ENCODE results near the gene RGS18. TPM values are rescaled to one million over a fixed set of nuclear protein-coding genes. Genes with fewer than 3 reads are reported as not detected.
"Not testable (repeated sequence)": the region's sequence is repeated elsewhere in the genome, so short reads cannot be mapped to it uniquely, and the experiment has no call there.

Gene RGS18
- total RNA-seq, 2 donors from 2014 or later = 1.2 to 1.9 TPM

DNA sequence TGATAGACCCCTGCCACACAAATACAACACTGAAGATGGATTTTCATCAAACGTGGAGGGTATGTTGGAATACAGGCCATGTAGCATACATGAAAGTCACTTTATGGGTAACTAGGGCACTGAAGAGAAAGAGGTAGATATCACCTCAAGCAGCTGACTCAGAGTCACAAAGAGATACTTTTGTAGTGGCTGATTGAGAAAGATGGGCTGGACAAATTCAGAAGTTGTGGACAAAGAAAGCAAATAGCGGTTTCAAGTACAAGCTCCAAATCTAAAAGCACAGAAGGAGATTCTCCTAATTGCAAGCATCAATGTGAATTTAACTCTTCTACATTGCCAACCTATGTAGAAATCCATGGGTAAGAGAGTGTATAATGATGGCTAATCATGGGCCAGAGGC lies 35.0 kb upstream of the RGS18 start:
- H3K36me3 ChIP-seq = no peaks in the 10 kb centered on the region
- H3K27me3 ChIP-seq = no peaks in the 10 kb centered on the region
- no peaks in the 10 kb centered on the region for H3K4me1 ChIP-seq
- no peak overlapping the region for H3K27ac ChIP-seq
- TF ChIP-seq, protein P1, sequence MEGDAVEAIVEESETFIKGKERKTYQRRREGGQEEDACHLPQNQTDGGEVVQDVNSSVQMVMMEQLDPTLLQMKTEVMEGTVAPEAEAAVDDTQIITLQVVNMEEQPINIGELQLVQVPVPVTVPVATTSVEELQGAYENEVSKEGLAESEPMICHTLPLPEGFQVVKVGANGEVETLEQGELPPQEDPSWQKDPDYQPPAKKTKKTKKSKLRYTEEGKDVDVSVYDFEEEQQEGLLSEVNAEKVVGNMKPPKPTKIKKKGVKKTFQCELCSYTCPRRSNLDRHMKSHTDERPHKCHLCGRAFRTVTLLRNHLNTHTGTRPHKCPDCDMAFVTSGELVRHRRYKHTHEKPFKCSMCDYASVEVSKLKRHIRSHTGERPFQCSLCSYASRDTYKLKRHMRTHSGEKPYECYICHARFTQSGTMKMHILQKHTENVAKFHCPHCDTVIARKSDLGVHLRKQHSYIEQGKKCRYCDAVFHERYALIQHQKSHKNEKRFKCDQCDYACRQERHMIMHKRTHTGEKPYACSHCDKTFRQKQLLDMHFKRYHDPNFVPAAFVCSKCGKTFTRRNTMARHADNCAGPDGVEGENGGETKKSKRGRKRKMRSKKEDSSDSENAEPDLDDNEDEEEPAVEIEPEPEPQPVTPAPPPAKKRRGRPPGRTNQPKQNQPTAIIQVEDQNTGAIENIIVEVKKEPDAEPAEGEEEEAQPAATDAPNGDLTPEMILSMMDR (IDR thresholded peaks at IDR 0.05) = no peak
- H3K4me3 ChIP-seq = no peak overlapping the region
- DNase-seq (ENCODE audit: low spot score) = no peak
- H3K9me3 ChIP-seq = peaks cover 0 to 7% of the 10 kb centered on the region in 2 donors

DNA sequence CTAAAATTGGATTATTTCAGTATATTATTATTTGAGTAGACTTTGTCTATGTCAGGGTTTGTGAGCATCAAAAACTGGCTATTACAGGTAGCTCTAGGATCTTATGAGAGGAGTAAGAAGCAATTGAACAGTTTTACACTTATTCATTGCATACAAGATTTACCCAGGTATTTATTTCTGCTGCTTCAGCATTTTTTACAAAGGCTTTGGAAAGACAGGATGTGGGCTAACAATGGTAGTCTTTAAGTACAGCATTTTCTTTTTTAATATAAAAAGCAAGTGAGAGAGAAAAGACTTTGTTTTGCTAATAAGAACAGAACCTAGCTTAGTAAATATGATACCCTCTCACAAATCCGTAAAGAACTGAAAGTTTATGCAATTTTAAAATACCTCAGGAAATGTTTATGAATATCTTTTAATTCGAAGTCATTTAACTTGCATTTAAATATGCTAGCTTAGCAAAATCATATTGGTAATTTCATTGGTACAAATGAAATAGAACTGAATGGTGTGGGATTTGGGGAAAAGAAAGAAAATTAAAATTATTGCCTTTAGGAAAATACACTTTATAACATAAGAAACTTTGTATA lies 32.1 kb upstream of the RGS18 start:
- no peak for DNase-seq (ENCODE audit: low spot score)
- Histone ChIP-seq H3K9me3 (peaks cover 0 to under 1% of the 10 kb centered on the region in 2 donors), H3K27ac (no peak overlapping the region), H3K4me1 (no peaks in the 10 kb centered on the region), H3K27me3 (no peaks in the 10 kb centered on the region), H3K4me3 (no peak overlapping the region), H3K36me3 (no peaks in the 10 kb centered on the region)
- TF ChIP-seq, protein P1 (IDR thresholded peaks at IDR 0.05) = no peak

DNA sequence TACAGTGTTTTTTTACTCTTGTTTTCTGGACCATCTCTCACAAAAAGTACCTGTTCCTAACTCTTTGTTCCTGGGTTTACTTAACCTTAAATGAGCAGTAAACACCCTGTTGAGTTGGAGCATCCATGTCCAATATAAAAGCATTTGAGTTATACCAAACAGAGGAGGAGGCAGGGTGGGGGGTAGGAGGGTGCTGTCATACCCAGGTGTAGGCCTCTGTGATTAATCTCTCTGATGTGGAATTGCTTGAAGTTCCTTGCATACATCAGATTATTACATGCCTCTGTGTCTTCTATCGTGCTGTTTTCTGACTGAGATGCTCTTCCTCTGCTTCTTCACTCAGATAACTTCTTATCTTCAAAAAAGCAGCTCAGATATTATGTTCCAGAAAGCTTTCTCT lies 28.1 kb upstream of the RGS18 start:
- H3K27ac ChIP-seq = no peak overlapping the region
- H3K4me3 ChIP-seq = no peak overlapping the region
- DNase-seq (ENCODE audit: low spot score) = no peak
- H3K4me1 ChIP-seq = no peaks in the 10 kb centered on the region
- no peaks in the 10 kb centered on the region for H3K9me3 ChIP-seq
- TF ChIP-seq, protein P1 (IDR thresholded peaks at IDR 0.05) = no peak
- H3K36me3 ChIP-seq = no peaks in the 10 kb centered on the region
- no peaks in the 10 kb centered on the region for H3K27me3 ChIP-seq

DNA sequence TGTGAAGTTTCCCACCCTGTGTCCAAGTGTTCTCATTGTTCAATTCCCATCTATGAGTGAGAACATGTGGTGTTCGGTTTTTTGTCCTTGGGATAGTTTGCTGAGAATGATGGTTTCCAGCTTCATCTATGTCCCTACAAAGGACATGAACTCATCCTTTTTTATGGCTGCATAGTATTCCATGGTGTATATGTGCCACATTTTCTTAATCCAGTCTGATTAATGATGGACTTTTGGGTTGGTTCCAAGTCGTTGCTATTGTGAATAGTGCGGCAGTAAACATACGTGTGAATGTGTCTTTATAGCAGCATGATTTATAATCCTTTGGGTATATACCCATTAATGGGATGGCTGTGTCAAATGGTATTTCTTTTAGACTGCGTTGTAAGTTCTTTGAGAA lies 27.4 kb upstream of the RGS18 start:
- not testable (repeated sequence) for DNase-seq (ENCODE audit: low spot score); H3K9me3 ChIP-seq; H3K4me1 ChIP-seq; H3K4me3 ChIP-seq; H3K27ac ChIP-seq; H3K36me3 ChIP-seq; H3K27me3 ChIP-seq

DNA sequence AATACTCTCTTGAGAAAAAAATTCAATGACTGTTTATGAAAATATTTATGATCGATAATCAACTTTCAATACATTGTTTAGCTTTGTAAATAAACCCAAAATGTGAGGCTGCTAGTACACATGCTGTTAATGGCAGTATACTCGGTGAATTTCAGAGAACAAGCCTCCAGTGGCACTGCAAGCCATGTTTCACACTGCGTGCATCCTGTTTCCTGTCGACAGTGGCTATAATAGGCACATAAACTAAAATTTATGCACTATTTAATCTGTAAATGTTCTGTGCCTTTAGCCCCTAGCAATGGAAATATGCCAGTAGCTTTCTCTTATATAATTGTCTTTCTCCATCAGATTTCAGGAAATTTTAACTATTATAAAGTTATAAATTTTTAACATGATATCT lies 26.3 kb upstream of the RGS18 start:
- H3K36me3 ChIP-seq = no peaks in the 10 kb centered on the region
- no peaks in the 10 kb centered on the region for H3K4me1 ChIP-seq
- DNase-seq (ENCODE audit: low spot score) = no peak
- TF ChIP-seq, protein P1 (IDR thresholded peaks at IDR 0.05) = no peak
- no peak overlapping the region for H3K4me3 ChIP-seq
- H3K9me3 ChIP-seq = no peaks in the 10 kb centered on the region
- no peak overlapping the region for H3K27ac ChIP-seq
- no peaks in the 10 kb centered on the region for H3K27me3 ChIP-seq

DNA sequence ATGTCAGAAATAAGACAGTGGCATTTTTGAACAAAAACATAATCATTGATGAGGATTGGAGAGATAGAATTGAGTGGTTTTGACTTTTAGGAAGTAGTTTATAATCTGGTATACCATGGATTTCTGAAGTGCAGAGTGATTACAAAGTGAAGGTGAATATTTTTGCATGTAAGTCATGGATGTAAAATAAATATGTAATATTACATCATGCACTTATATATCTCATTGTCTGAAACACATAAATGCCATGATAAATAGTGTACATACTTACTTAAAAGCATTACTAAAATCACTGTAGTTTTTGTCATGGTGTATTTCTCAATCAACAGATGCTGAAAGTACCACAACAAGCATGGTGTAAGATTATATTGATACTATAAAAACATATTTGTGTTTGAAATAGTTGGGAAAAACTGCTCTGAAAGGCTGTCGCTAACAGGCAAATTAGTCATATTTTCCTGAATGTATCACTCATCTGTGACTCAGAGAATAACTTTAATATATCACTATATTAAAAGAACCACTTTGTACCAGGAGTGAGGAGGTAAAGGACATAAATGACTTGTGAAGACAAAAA lies 24.8 kb upstream of the RGS18 start:
- H3K27ac ChIP-seq = no peak overlapping the region
- TF ChIP-seq, protein P1 (IDR thresholded peaks at IDR 0.05) = no peak
- H3K4me3 ChIP-seq = no peak overlapping the region
- no peaks in the 10 kb centered on the region for H3K9me3 ChIP-seq
- H3K36me3 ChIP-seq = no peaks in the 10 kb centered on the region
- no peaks in the 10 kb centered on the region for H3K27me3 ChIP-seq
- H3K4me1 ChIP-seq = no peaks in the 10 kb centered on the region
- no peak for DNase-seq (ENCODE audit: low spot score)

Measured in right atrium auricular region (tissue), 2 donors.